Mammary epithelial cell (primary cell): Measurements from ENCODE around the gene TRIM26.

Experiments
- CTCF ChIP-seq, 2 donors: IDR thresholded peaks in 1 of 2; conservative IDR thresholded peaks in 1 of 2; 2 replicates each; pipeline ENCODE4 v1.5.1; 2011 to 2012; ENCODE audit warnings: inconsistent platforms in 2 of 2, low read length in 2 of 2, mild to moderate bottlenecking in 2 of 2, control low read depth in 1 of 2, low read depth in 1 of 2; ENCODE audit not compliant: insufficient read depth in 1 of 2; ENCODE audit errors: extremely low read depth in 1 of 2
- EZH2 ChIP-seq: IDR thresholded peaks from 2 replicates; pipeline ENCODE4 v1.6.1; 2012; ENCODE audit warnings: low read length, inconsistent platforms, borderline replicate concordance

- no peak for TF ChIP-seq CTCF (conservative IDR thresholded peaks at IDR 0.05 in 1 of 2, IDR thresholded peaks at IDR 0.05 in 1 of 2; ENCODE audit: extremely low read depth in 1 of 2, insufficient read depth in 1 of 2, low read depth in 1 of 2, low read length in 2 of 2)
- no peak for TF ChIP-seq EZH2
Observed at GRCh38 chr6:30160008-30160784, 53.0 kb downstream of the TRIM26 start.
